Left ventricle myocardium inferior (tissue), 1 donor: Measurements from ENCODE around the gene RHOA. TPM values are rescaled to one million over a fixed set of nuclear protein-coding genes. Genes with fewer than 3 reads are reported as not detected.

Source experiments
- DNase-seq: peaks from one replicate; pipeline ENCODE4 v3.0.0-alpha.2; 2020
- H3K27ac ChIP-seq: fragments of 200-600 bp; replicated peaks from 2 replicates; pipeline ENCODE4 v1.8.0; 2021
- H3K27me3 ChIP-seq: fragments of 200-600 bp; 2 replicates; pipeline ENCODE4 v1.8.0; 2021; ENCODE audit warnings: low read depth
- H3K36me3 ChIP-seq: fragments of 200-600 bp; 2 replicates; pipeline ENCODE4 v1.8.0; 2021
- H3K4me1 ChIP-seq: fragments of 200-600 bp; 2 replicates; pipeline ENCODE4 v1.8.0; 2021
- H3K4me3 ChIP-seq: fragments of 200-600 bp; 2 replicates; pipeline ENCODE4 v1.8.0; 2021; ENCODE audit warnings: mild to moderate bottlenecking, moderate library complexity
- H3K9me3 ChIP-seq: fragments of 200-600 bp; replicated peaks from 2 replicates; pipeline ENCODE4 v1.8.0; 2021
- CTCF ChIP-seq: fragments of 200-600 bp; IDR thresholded peaks from 2 replicates; pipeline ENCODE4 v1.8.0; 2021; ENCODE audit warnings: antibody characterized with exemption, mild to moderate bottlenecking, borderline replicate concordance
- intact Hi-C: fragments of 100-400 bp; cut with micrococcal nuclease; formaldehyde crosslinking; loops from one replicate; pipeline ENCODE4 v1.11.0; 2022
- total RNA-seq: library from RNA; stranded (reverse); fragmentation: NEBNext Ultra II Directional; extraction: Animal tissue kit (Norgen Biotek cat#: 25700); gene quantifications from one replicate; pipeline ENCODE4 v1.2.1, GENCODE V29; 2021
- donor health status: DM: no; HTN: yes; CAD: no; lungs with severe emphysema.

The RHOA gene
- total RNA-seq, 1 donor from 2014 or later = 247 TPM

GRCh38 chr3:49415931-49416601 is 4.3 kb upstream of the RHOA start:
- H3K9me3 ChIP-seq = no peaks in the 10 kb centered on the region
- H3K27ac ChIP-seq = peak overlapping the region; percentile 60
- H3K4me3 ChIP-seq = no peak overlapping the region
- TF ChIP-seq CTCF = no peak
- H3K36me3 ChIP-seq = peaks cover 50% of the 10 kb centered on the region
- intact Hi-C loops = no loop called here
- DNase-seq = no peak
- peaks cover 79% of the 10 kb centered on the region for H3K4me1 ChIP-seq
- no peaks in the 10 kb centered on the region for H3K27me3 ChIP-seq

- Histone ChIP-seq H3K27ac (peak overlapping the region; percentile 60), H3K27me3 (no peaks in the 10 kb centered on the region), H3K4me3 (no peak overlapping the region), H3K36me3 (peaks cover 44% of the 10 kb centered on the region), H3K9me3 (no peaks in the 10 kb centered on the region), H3K4me1 (peaks cover 87% of the 10 kb centered on the region)
- intact Hi-C loops = no loop called here
- no peak for TF ChIP-seq CTCF
- no peak for DNase-seq
These were observed 3.0 kb upstream of the RHOA start for GRCh38 chr3:49414753-49415152.

- Histone ChIP-seq H3K27ac (peak overlapping the region; percentile 98), H3K36me3 (peaks cover 36% of the 10 kb centered on the region), H3K27me3 (no peaks in the 10 kb centered on the region), H3K4me3 (peak overlapping the region; percentile 87), H3K4me1 (peaks cover 92% of the 10 kb centered on the region), H3K9me3 (no peaks in the 10 kb centered on the region)
- intact Hi-C loops = no loop called here
- TF ChIP-seq CTCF = no peak
- no peak for DNase-seq
These were observed 1.6 kb upstream of the RHOA start for GRCh38 chr3:49413338-49413734.

GRCh38 chr3:49412632-49413337 is 1.0 kb upstream of the RHOA start:
- H3K27me3 ChIP-seq = no peaks in the 10 kb centered on the region
- no peak for DNase-seq
- H3K27ac ChIP-seq = peak overlapping the region; percentile 98
- TF ChIP-seq CTCF = no peak
- H3K9me3 ChIP-seq = no peaks in the 10 kb centered on the region
- H3K36me3 ChIP-seq = peaks cover 36% of the 10 kb centered on the region
- peak overlapping the region; percentile 87 for H3K4me3 ChIP-seq
- intact Hi-C loops = no loop called here
- peaks cover 93% of the 10 kb centered on the region for H3K4me1 ChIP-seq

GRCh38 chr3:49411535-49411967 is 225 bp downstream of the RHOA start:
- no peaks in the 10 kb centered on the region for H3K9me3 ChIP-seq
- H3K27ac ChIP-seq = peak overlapping the region; percentile 98
- H3K27me3 ChIP-seq = no peaks in the 10 kb centered on the region
- H3K4me3 ChIP-seq = peak overlapping the region; percentile 87
- peaks cover 28% of the 10 kb centered on the region for H3K36me3 ChIP-seq
- peak; percentile 63 for DNase-seq
- peaks cover 93% of the 10 kb centered on the region for H3K4me1 ChIP-seq
- peak; percentile 15 for TF ChIP-seq CTCF
- intact Hi-C loops = no loop called here
